Loucy (cell line): Measurements from ENCODE around the gene TRIM31.

Experiments used
- H2AFZ ChIP-seq: fragments of 200-600 bp; sonication (generic); 2 replicates; pipeline ENCODE4 v1.6.0; 2016; ENCODE audit warnings: antibody characterized with exemption, mild to moderate bottlenecking, low read length, moderate library complexity
- H3F3A ChIP-seq: fragments of 200-600 bp; 2 replicates; pipeline ENCODE4 v1.6.0; 2016; ENCODE audit warnings: antibody characterized with exemption, low read depth, mild to moderate bottlenecking
- H3K27me3 ChIP-seq: fragments of 200-600 bp; sonication (generic); 2 replicates; pipeline ENCODE4 v1.6.1; 2014; ENCODE audit warnings: low read length, mild to moderate bottlenecking; ENCODE audit not compliant: insufficient read depth, poor library complexity, severe bottlenecking
- H3K36me3 ChIP-seq: fragments of 200-600 bp; sonication (generic); 2 replicates; pipeline ENCODE4 v1.6.1; 2016; ENCODE audit warnings: low read length; ENCODE audit not compliant: insufficient read depth
- H3K4me1 ChIP-seq: fragments of 200-600 bp; sonication (generic); 2 replicates; pipeline ENCODE4 v1.5.1; 2014; ENCODE audit warnings: low read length, mild to moderate bottlenecking; ENCODE audit not compliant: insufficient read depth, poor library complexity, severe bottlenecking
- H3K4me2 ChIP-seq: fragments of 200-600 bp; sonication (generic); 2 replicates; pipeline ENCODE4 v1.6.0; 2014; ENCODE audit warnings: antibody characterized with exemption, low read length, low read depth, mild to moderate bottlenecking; ENCODE audit not compliant: poor library complexity, severe bottlenecking
- H3K4me3 ChIP-seq: fragments of 200-600 bp; sonication (generic); 2 replicates; pipeline ENCODE4 v1.5.1; 2014; ENCODE audit warnings: low read length, mild to moderate bottlenecking, mixed read lengths; ENCODE audit not compliant: poor library complexity, severe bottlenecking
- H3K79me2 ChIP-seq: fragments of 200-600 bp; sonication (generic); 2 replicates; pipeline ENCODE4 v1.6.1; 2014; ENCODE audit warnings: low read length; ENCODE audit not compliant: insufficient read depth
- H3K9ac ChIP-seq: fragments of 200-600 bp; sonication (generic); 2 replicates; pipeline ENCODE4 v1.6.0; 2014; ENCODE audit warnings: mild to moderate bottlenecking, low read depth, low read length, moderate library complexity; ENCODE audit not compliant: poor library complexity, severe bottlenecking
- H3K9me2 ChIP-seq: fragments of 200-600 bp; sonication (generic); replicated peaks from 2 replicates; pipeline ENCODE4 v1.6.1; 2016; ENCODE audit warnings: low read depth, low read length, mixed read lengths
- H3K9me3 ChIP-seq: fragments of 200-600 bp; sonication (generic); 2 replicates; pipeline ENCODE4 v1.6.1; 2014; ENCODE audit warnings: mild to moderate bottlenecking, antibody characterized with exemption, low read length, low read depth; ENCODE audit not compliant: insufficient read depth
- H4K20me1 ChIP-seq: fragments of 200-600 bp; sonication (generic); 2 replicates; pipeline ENCODE4 v1.6.0; 2014; ENCODE audit warnings: antibody characterized with exemption, low read length, mild to moderate bottlenecking; ENCODE audit not compliant: insufficient read depth, poor library complexity, severe bottlenecking
- CTCF ChIP-seq: fragments of 200-600 bp; sonication (generic); conservative IDR thresholded peaks from 2 replicates; pipeline ENCODE4 v1.5.1; 2014; ENCODE audit warnings: mild to moderate bottlenecking, antibody characterized with exemption, low read length
- EZH2phosphoT487 ChIP-seq: fragments of 200-600 bp; IDR thresholded peaks from 2 replicates; pipeline ENCODE4 v1.6.1; 2018; ENCODE audit warnings: antibody characterized with exemption, mild to moderate bottlenecking, moderate library complexity, borderline replicate concordance

TRIM31 gene

GRCh38 chr6:30152910-30153610 lies 40.2 kb upstream of the TRIM31 start:
- H2AFZ ChIP-seq, result peak overlapping the region; percentile 38; the same call in 1 of the 2 replicates
- no peak for TF ChIP-seq CTCF
- TF ChIP-seq EZH2phosphoT487, result no peak
- H3K4me1 ChIP-seq, result peaks cover 46% of the 10 kb centered on the region
- H3F3A ChIP-seq, result no peaks in the 10 kb centered on the region
- H4K20me1 ChIP-seq, result no peaks in the 10 kb centered on the region
- peak overlapping the region; percentile 12 for H3K4me2 ChIP-seq
- no peaks in the 10 kb centered on the region for H3K9me2 ChIP-seq
- no peaks in the 10 kb centered on the region for H3K79me2 ChIP-seq
- H3K36me3 ChIP-seq, result no peaks in the 10 kb centered on the region
- no peak overlapping the region for H3K4me3 ChIP-seq
- no peak overlapping the region for H3K9ac ChIP-seq
- no peaks in the 10 kb centered on the region for H3K9me3 ChIP-seq
- no peaks in the 10 kb centered on the region for H3K27me3 ChIP-seq

GRCh38 chr6:30152016-30152673 lies 39.3 kb upstream of the TRIM31 start:
- Histone ChIP-seq H2AFZ (no peak overlapping the region), H3K4me1 (peaks cover 43% of the 10 kb centered on the region), H3K4me2 (peak overlapping the region; percentile 39), H3K4me3 (no peak overlapping the region), H3K9me3 (no peaks in the 10 kb centered on the region), H3K79me2 (no peaks in the 10 kb centered on the region), H4K20me1 (no peaks in the 10 kb centered on the region), H3F3A (no peaks in the 10 kb centered on the region), H3K9me2 (no peaks in the 10 kb centered on the region), H3K27me3 (no peaks in the 10 kb centered on the region), H3K36me3 (no peaks in the 10 kb centered on the region), H3K9ac (no peak overlapping the region)
- TF ChIP-seq CTCF (no peak), EZH2phosphoT487 (no peak)

GRCh38 chr6:30151580-30151979 lies 38.7 kb upstream of the TRIM31 start:
- H3K36me3 ChIP-seq, result no peaks in the 10 kb centered on the region
- H3K9me3 ChIP-seq, result no peaks in the 10 kb centered on the region
- H3K27me3 ChIP-seq, result no peaks in the 10 kb centered on the region
- H3F3A ChIP-seq, result no peaks in the 10 kb centered on the region
- no peak for TF ChIP-seq CTCF
- no peak for TF ChIP-seq EZH2phosphoT487
- peak overlapping the region; percentile 54 for H3K9ac ChIP-seq
- H3K9me2 ChIP-seq, result no peaks in the 10 kb centered on the region
- no peak overlapping the region for H2AFZ ChIP-seq
- H3K4me2 ChIP-seq, result peak overlapping the region; percentile 39
- H4K20me1 ChIP-seq, result no peaks in the 10 kb centered on the region
- peaks cover 49% of the 10 kb centered on the region for H3K4me1 ChIP-seq
- H3K4me3 ChIP-seq, result peak overlapping the region; percentile 14
- no peaks in the 10 kb centered on the region for H3K79me2 ChIP-seq
